WTC11 (cell line): ENCODE measurements around the gene SH3BP4. TPM values are rescaled to one million over a fixed set of nuclear protein-coding genes. Genes with fewer than 3 reads are reported as not detected.

Experiments used
- ATAC-seq: fragments of 200-7000 bp; cut with Tn5 transposase; 2 replicates; pipeline ENCODE4 v1.10.0; 2021; ENCODE audit warnings: mild to moderate bottlenecking, moderate library complexity
- CTCF ChIA-PET: fragments of 300-600 bp; sonication (Branson Sonifier 250); formaldehyde crosslinking; loops from one replicate; lab custom pipeline; 2021; ENCODE audit warnings: antibody characterized with exemption; lab: Charles Lee
- POLR2A ChIA-PET: fragments of 350-600 bp; sonication (Branson Sonifier 250); formaldehyde crosslinking; loops from one replicate; lab custom pipeline; 2021; ENCODE audit warnings: antibody characterized with exemption; lab: Charles Lee
- DNase-seq: peaks from one replicate; pipeline ENCODE4 v3.0.0; 2021; ENCODE audit warnings: low spot score
- H3K27ac Mint-ChIP-seq: 2 replicates; pipeline ENCODE4 v1.8.0; 2021; ENCODE audit warnings: mixed read lengths
- H3K27me3 Mint-ChIP-seq: 2 replicates; pipeline ENCODE4 v1.8.0; 2021; ENCODE audit warnings: low read depth, mild to moderate bottlenecking, moderate library complexity, mixed read lengths
- H3K36me3 Mint-ChIP-seq: 2 replicates; pipeline ENCODE4 v1.8.0; 2021; ENCODE audit warnings: mixed read lengths
- H3K4me1 Mint-ChIP-seq: 2 replicates; pipeline ENCODE4 v1.8.0; 2022; ENCODE audit warnings: mixed read lengths
- H3K4me3 Mint-ChIP-seq: 2 replicates; pipeline ENCODE4 v1.8.0; 2021; ENCODE audit warnings: mild to moderate bottlenecking, moderate library complexity, mixed read lengths
- H3K9me3 Mint-ChIP-seq: 2 replicates; pipeline ENCODE4 v1.8.0; 2021; ENCODE audit warnings: mixed read lengths
- AR ChIP-seq: fragments of 250-450 bp; sonication (Bioruptor Pico); IDR thresholded peaks from 2 replicates; pipeline ENCODE4 v1.9.0; 2021; ENCODE audit warnings: mild to moderate bottlenecking
- ATF1 ChIP-seq: sonication (generic); formaldehyde crosslinking; IDR thresholded peaks from 2 replicates; pipeline ENCODE4 v1.8.1; 2023; ENCODE audit warnings: mild to moderate bottlenecking, moderate library complexity, missing genetic modification reagents
- ATF3 ChIP-seq: sonication (generic); formaldehyde crosslinking; conservative IDR thresholded peaks from 2 replicates; pipeline ENCODE4 v1.8.1; 2022; ENCODE audit warnings: mild to moderate bottlenecking, missing genetic modification reagents
- CBFB ChIP-seq: sonication (generic); formaldehyde crosslinking; IDR thresholded peaks from 2 replicates; pipeline ENCODE4 v1.8.1; 2022; ENCODE audit warnings: mild to moderate bottlenecking, low read depth, missing genetic modification reagents
- EMX1 ChIP-seq: fragments of 250-450 bp; sonication (Bioruptor Pico); IDR thresholded peaks from 2 replicates; pipeline ENCODE4 v1.8.0; 2021; ENCODE audit warnings: mild to moderate bottlenecking
- ERG ChIP-seq: fragments of 250-450 bp; sonication (Bioruptor Pico); IDR thresholded peaks from 2 replicates; pipeline ENCODE4 v1.8.0; 2021; ENCODE audit warnings: mild to moderate bottlenecking
- ETV6 ChIP-seq: sonication (generic); formaldehyde crosslinking; IDR thresholded peaks from 2 replicates; pipeline ENCODE4 v1.8.1; 2022; ENCODE audit warnings: mild to moderate bottlenecking, missing genetic modification reagents
- FOXJ3 ChIP-seq: sonication (generic); formaldehyde crosslinking; IDR thresholded peaks from 2 replicates; pipeline ENCODE4 v1.9.0; 2021; ENCODE audit warnings: missing genetic modification reagents, mild to moderate bottlenecking, borderline replicate concordance
- FOXK1 ChIP-seq: sonication (generic); formaldehyde crosslinking; IDR thresholded peaks from 2 replicates; pipeline ENCODE4 v1.8.0; 2022; ENCODE audit warnings: mild to moderate bottlenecking, moderate library complexity, missing genetic modification reagents
- GRHL2 ChIP-seq: fragments of 250-450 bp; sonication (Bioruptor Pico); IDR thresholded peaks from 2 replicates; pipeline ENCODE4 v1.8.0; 2022; ENCODE audit warnings: mild to moderate bottlenecking, moderate library complexity; ENCODE audit not compliant: insufficient replicate concordance, severe bottlenecking
- JUN ChIP-seq: sonication (generic); formaldehyde crosslinking; IDR thresholded peaks from 2 replicates; pipeline ENCODE4 v1.8.0; 2023; ENCODE audit warnings: mild to moderate bottlenecking, missing genetic modification reagents
- SMAD3 ChIP-seq: sonication (generic); formaldehyde crosslinking; IDR thresholded peaks from 2 replicates; pipeline ENCODE4 v1.8.0; 2022; ENCODE audit warnings: missing genetic modification reagents, mild to moderate bottlenecking, borderline replicate concordance
- TEAD4 ChIP-seq: sonication (generic); formaldehyde crosslinking; IDR thresholded peaks from 2 replicates; pipeline ENCODE4 v1.8.0; 2022; ENCODE audit warnings: mild to moderate bottlenecking, missing genetic modification reagents
- ZNF121 ChIP-seq: sonication (generic); formaldehyde crosslinking; IDR thresholded peaks from 2 replicates; pipeline ENCODE4 v1.8.0; 2023; ENCODE audit warnings: missing genetic modification reagents
- total RNA-seq: library from RNA; stranded (reverse); gene quantifications from 3 replicates; pipeline ENCODE4 v1.2.3, GENCODE V29; 2021
- TF ChIP-seq, protein P1 (sequence below): fragments of 200-600 bp; IDR thresholded peaks from 2 replicates; pipeline ENCODE4 v1.8.0; 2022; ENCODE audit warnings: antibody characterized with exemption
- TF ChIP-seq, protein P2 (sequence below): sonication (generic); formaldehyde crosslinking; IDR thresholded peaks from 2 replicates; pipeline ENCODE4 v1.8.1; 2022; ENCODE audit warnings: mild to moderate bottlenecking, moderate library complexity, missing genetic modification reagents
- TF ChIP-seq, protein P3 (sequence below): fragments of 250-450 bp; sonication (Bioruptor Pico); conservative IDR thresholded peaks from 2 replicates; pipeline ENCODE4 v1.9.0; 2021; ENCODE audit warnings: mild to moderate bottlenecking
- TF ChIP-seq, protein P4 (sequence below): sonication (generic); formaldehyde crosslinking; IDR thresholded peaks from 2 replicates; pipeline ENCODE4 v1.8.1; 2023; ENCODE audit warnings: mild to moderate bottlenecking, moderate library complexity, missing genetic modification reagents
- TF ChIP-seq, protein P5 (sequence below): sonication (generic); formaldehyde crosslinking; IDR thresholded peaks from 2 replicates; pipeline ENCODE4 v1.8.1; 2022; ENCODE audit warnings: low read depth, missing genetic modification reagents, borderline replicate concordance

Gene SH3BP4
- total RNA-seq, 1 experiment from 2014 or later = 44.4 TPM

GRCh38 chr2:234958311-234958710, 6.5 kb downstream of the SH3BP4 start:
- H3K27me3 Mint-ChIP-seq = peaks cover 2% of the 10 kb centered on the region
- H3K36me3 Mint-ChIP-seq = no peaks in the 10 kb centered on the region
- no peaks in the 10 kb centered on the region for H3K9me3 Mint-ChIP-seq
- TF ChIP-seq FOXK1 (CRISPR knock-in tag) = no peak
- TF ChIP-seq EMX1 (CRISPR knock-in tag) = no peak
- no peak for TF ChIP-seq ZNF121 (CRISPR knock-in tag)
- no peak for TF ChIP-seq ATF1 (CRISPR knock-in tag)
- no peak for TF ChIP-seq TEAD4 (CRISPR knock-in tag)
- no peak for TF ChIP-seq ETV6 (CRISPR knock-in tag)
- TF ChIP-seq, all 79 proteins: peak for 0
- POLR2A ChIA-PET = no interaction called here
- ATAC-seq (no peak), DNase-seq (no peak)
- peaks cover 82% of the 10 kb centered on the region for H3K4me1 Mint-ChIP-seq
- no peak overlapping the region for H3K4me3 Mint-ChIP-seq
- CTCF ChIA-PET = interaction anchor here (1.0 to 1.3 kb wide), 4 partner anchors 38 to 149 kb away, joined by 3 to 4 read pairs (median 4); no protein-coding TSS in a partner anchor
- H3K27ac Mint-ChIP-seq = no peak overlapping the region

- ATAC-seq = no peak
- DNase-seq = no peak
- Mint-ChIP-seq H3K27ac (no peak overlapping the region), H3K4me1 (peaks cover 82% of the 10 kb centered on the region), H3K4me3 (no peak overlapping the region), H3K9me3 (no peaks in the 10 kb centered on the region), H3K36me3 (no peaks in the 10 kb centered on the region), H3K27me3 (no peaks in the 10 kb centered on the region)
- CTCF ChIA-PET = interaction anchor here (1.0 to 1.2 kb wide), 3 partner anchors 38 to 148 kb away, joined by 3 to 4 read pairs (median 3); no protein-coding TSS in a partner anchor
- POLR2A ChIA-PET = no interaction called here
- TF ChIP-seq, protein P1, sequence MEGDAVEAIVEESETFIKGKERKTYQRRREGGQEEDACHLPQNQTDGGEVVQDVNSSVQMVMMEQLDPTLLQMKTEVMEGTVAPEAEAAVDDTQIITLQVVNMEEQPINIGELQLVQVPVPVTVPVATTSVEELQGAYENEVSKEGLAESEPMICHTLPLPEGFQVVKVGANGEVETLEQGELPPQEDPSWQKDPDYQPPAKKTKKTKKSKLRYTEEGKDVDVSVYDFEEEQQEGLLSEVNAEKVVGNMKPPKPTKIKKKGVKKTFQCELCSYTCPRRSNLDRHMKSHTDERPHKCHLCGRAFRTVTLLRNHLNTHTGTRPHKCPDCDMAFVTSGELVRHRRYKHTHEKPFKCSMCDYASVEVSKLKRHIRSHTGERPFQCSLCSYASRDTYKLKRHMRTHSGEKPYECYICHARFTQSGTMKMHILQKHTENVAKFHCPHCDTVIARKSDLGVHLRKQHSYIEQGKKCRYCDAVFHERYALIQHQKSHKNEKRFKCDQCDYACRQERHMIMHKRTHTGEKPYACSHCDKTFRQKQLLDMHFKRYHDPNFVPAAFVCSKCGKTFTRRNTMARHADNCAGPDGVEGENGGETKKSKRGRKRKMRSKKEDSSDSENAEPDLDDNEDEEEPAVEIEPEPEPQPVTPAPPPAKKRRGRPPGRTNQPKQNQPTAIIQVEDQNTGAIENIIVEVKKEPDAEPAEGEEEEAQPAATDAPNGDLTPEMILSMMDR = no peak
- no peak for TF ChIP-seq SMAD3
- no peak for TF ChIP-seq ATF3 (CRISPR knock-in tag)
- TF ChIP-seq, protein P2, sequence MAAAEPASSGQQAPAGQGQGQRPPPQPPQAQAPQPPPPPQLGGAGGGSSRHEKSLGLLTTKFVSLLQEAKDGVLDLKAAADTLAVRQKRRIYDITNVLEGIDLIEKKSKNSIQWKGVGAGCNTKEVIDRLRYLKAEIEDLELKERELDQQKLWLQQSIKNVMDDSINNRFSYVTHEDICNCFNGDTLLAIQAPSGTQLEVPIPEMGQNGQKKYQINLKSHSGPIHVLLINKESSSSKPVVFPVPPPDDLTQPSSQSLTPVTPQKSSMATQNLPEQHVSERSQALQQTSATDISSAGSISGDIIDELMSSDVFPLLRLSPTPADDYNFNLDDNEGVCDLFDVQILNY = no peak
- TF ChIP-seq AR (CRISPR knock-in tag) = no peak
- TF ChIP-seq JUN (CRISPR knock-in tag) = no peak
- TF ChIP-seq, protein P3, sequence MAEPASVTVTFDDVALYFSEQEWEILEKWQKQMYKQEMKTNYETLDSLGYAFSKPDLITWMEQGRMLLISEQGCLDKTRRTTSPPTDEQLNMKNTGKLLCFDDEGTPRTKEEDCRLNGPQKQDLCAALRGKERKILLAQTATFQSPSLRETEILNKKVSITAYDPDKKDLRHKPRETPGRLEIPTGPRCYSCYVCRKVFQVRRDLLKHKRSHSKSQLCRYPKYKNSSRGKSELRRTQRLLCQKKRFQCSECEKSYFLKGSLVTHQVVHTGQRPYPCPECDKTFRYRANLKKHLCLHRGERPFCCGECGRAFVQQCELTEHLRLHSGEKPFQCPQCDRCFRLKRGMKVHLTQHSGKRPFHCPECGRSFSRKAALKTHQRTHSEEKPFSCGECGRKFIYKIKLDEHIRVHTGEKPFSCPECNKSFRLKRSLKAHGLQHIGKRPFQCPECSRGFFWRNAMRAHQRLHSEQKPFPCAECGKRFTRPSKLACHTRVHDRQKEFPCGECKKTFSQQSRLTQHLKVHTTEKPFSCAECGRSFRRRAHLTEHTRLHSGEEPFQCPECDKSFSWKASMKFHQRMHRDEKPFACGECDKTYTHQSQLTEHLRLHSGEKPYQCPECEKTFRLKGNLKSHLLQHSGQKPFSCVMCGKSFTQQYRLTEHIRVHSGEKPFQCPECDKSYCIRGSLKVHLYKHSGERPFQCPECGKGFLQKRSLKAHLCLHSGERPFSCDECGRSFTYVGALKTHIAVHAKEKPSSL (CRISPR knock-in tag) = no peak
- TF ChIP-seq, protein P4, sequence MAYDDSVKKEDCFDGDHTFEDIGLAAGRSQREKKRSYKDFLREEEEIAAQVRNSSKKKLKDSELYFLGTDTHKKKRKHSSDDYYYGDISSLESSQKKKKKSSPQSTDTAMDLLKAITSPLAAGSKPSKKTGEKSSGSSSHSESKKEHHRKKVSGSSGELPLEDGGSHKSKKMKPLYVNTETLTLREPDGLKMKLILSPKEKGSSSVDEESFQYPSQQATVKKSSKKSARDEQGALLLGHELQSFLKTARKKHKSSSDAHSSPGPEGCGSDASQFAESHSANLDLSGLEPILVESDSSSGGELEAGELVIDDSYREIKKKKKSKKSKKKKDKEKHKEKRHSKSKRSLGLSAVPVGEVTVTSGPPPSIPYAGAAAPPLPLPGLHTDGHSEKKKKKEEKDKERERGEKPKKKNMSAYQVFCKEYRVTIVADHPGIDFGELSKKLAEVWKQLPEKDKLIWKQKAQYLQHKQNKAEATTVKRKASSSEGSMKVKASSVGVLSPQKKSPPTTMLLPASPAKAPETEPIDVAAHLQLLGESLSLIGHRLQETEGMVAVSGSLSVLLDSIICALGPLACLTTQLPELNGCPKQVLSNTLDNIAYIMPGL (CRISPR knock-in tag) = no peak
- TF ChIP-seq CBFB (CRISPR knock-in tag) = no peak
- TF ChIP-seq FOXJ3 (CRISPR knock-in tag) = no peak
- TF ChIP-seq GRHL2 (CRISPR knock-in tag) = no peak
- TF ChIP-seq, protein P5, sequence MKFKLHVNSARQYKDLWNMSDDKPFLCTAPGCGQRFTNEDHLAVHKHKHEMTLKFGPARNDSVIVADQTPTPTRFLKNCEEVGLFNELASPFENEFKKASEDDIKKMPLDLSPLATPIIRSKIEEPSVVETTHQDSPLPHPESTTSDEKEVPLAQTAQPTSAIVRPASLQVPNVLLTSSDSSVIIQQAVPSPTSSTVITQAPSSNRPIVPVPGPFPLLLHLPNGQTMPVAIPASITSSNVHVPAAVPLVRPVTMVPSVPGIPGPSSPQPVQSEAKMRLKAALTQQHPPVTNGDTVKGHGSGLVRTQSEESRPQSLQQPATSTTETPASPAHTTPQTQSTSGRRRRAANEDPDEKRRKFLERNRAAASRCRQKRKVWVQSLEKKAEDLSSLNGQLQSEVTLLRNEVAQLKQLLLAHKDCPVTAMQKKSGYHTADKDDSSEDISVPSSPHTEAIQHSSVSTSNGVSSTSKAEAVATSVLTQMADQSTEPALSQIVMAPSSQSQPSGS (CRISPR knock-in tag) = no peak
- no peak for TF ChIP-seq TEAD4 (CRISPR knock-in tag)
- TF ChIP-seq ERG (CRISPR knock-in tag) = no peak
These were observed 7.1 kb downstream of the SH3BP4 start for GRCh38 chr2:234958746-234959395.
